ENCODE results near the gene ZNF878. TPM values are rescaled to one million over a fixed set of nuclear protein-coding genes. Genes with fewer than 3 reads are reported as not detected.

ZNF878 gene
- 0.31 and 0.32 TPM in 2 replicates for total RNA-seq

GRCh38 chr19:12052497-12053169, at the start of gene ZNF878:
Gene ZNF878 (minus strand): TSS chr19:12052961. CDS start chr19:12052801, 160 bp downstream.

GRCh38 chr19:12064590-12065538, 12.1 kb upstream of the ZNF878 start, which contains the start of gene ZNF844:
Gene ZNF844 (plus strand): TSS chr19:12064731. CDS start chr19:12064874, 143 bp downstream.

GRCh38 chr19:12035220-12036172, 17.3 kb downstream of the ZNF878 start, which contains the start of gene ZNF433:
Gene ZNF433 (minus strand): TSS chr19:12035679. CDS start chr19:12035539, 140 bp downstream.

Other genes with a start within 250 kb of the ZNF878 start
- gene ZNF440, start 238.7 kb downstream of the ZNF878 start, total RNA-seq, result 5.5 and 11.3 TPM in 2 replicates
- 1.8 and 2.3 TPM in 2 replicates for gene ZNF439, start 204.2 kb downstream of the ZNF878 start, total RNA-seq
- 4.5 and 13.5 TPM in 2 replicates for gene ZNF69, start 165.2 kb downstream of the ZNF878 start, total RNA-seq
- 5.0 and 10.6 TPM in 2 replicates for gene ZNF700, start 127.9 kb downstream of the ZNF878 start, total RNA-seq
- gene ZNF763, start 87.9 kb downstream of the ZNF878 start, total RNA-seq, result 1.1 and 2.1 TPM in 2 replicates
- gene ZNF433, start 17.3 kb downstream of the ZNF878 start, total RNA-seq, result 1.6 and 2.0 TPM in 2 replicates
- 2.3 and 3.4 TPM in 2 replicates for gene ZNF844, start 11.8 kb upstream of the ZNF878 start, total RNA-seq
- 2.3 and 3.8 TPM in 2 replicates for gene ZNF20, start 87.4 kb upstream of the ZNF878 start, total RNA-seq
- 6.8 and 12.3 TPM in 2 replicates for gene ZNF625, start 103.8 kb upstream of the ZNF878 start, total RNA-seq
- 2.6 and 7.5 TPM in 2 replicates for gene ZNF136, start 110.1 kb upstream of the ZNF878 start, total RNA-seq
- gene ZNF44, start 241.9 kb upstream of the ZNF878 start, total RNA-seq, result 6.0 and 8.0 TPM in 2 replicates